Activated T-cell treated with anti-CD3 and anti-CD28 coated beads for 48 hours (primary cell): ENCODE data around the gene PRR7.

Experiments used
- DNase-seq: peaks from one replicate; pipeline ENCODE4 v3.0.0-alpha.2; 2020; ENCODE audit warnings: low read depth

PRR7 gene

GRCh38 chr5:177499842-177500241, 53.2 kb downstream of the PRR7 start:
- no peak for DNase-seq

GRCh38 chr5:177500685-177501522, 54.3 kb downstream of the PRR7 start:
- peak; percentile 76 for DNase-seq

GRCh38 chr5:177501874-177502678, 55.5 kb downstream of the PRR7 start:
- DNase-seq = no peak

GRCh38 chr5:177502886-177503285, 56.3 kb downstream of the PRR7 start:
- no peak for DNase-seq

DNA sequence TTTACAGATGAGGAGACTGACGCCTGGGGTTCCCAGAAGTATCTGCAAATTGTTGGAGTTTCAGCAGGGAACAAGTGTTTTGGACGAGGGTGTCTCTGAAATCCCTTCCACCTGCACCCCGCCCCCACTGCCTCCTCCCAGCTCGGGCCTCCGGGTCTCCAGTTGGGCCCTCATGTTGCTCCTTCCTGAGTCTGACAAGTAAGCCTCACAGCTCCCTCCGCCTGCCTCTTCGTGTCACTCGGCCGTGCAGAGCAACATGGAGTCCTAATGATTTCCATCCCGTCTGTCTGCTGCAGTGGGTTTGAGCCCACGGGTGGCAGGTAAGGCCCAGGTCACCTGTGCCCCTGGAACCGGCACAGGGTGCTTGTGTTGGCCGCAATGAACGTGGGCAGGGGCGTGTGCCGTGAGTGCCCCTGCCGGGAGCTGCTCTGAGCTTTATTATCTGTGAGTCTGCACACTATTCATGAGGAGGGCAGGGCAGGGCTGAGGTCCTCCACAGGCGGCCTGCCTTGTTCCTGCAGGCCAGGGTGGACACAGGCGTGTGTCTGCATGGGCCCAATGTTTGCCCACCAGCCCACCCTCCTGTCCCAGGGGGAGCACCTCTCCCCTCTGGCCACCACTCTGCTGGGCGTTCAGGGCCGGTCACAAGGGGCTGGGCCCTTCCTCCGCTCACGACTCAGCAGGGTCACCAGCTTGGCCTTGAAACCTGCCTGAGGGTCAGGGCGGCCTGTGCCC, 56.9 kb downstream of the PRR7 start:
- no peak for DNase-seq

DNA sequence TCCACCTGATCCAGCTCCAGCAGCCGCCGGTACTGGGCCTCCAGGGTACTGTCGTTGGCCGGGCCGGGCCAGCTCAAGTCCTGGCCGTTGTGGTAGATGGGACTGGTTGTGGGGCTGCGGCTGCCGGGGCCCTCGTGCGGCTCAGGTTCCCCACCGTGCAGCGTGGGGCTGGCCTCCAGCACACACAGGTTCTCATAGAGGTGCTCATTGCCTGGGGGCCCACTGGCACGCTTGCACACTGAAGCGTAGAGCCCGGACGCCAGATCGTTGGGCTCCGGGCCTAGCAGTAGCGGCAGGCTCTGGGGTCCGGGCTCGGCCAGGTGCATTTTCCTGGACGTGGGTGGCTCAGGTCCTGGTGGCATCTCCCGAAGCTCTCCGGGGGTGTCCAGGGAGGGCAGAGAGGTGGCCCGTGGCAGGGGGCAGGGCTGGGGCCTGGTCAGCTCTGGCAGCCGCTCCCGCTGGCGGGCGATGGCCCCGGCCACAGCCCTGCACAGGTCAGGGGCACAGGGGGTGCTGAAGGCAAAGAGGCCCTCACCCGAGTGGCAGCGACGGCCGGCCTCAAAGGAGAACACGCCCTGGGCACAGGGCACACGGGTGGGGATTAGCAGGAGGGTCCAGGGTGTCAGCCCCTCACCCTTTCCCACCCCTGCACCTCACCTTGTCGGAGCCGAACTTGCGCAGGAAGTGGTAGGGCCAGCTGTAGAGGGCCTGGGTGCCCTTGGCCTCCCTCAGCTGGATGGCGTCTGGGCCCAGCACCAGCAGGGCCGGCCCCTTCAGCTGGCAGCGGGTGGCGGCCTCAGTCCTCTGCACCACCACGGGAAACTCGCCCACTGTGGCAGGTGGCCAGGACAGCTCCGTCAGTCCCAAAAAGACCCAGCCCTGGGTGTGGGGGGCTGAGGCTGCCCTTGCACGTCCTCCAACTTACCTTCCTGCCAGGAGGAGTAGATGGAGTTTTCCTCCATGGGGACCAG, 57.8 kb downstream of the PRR7 start:
- no peak for DNase-seq

DNA sequence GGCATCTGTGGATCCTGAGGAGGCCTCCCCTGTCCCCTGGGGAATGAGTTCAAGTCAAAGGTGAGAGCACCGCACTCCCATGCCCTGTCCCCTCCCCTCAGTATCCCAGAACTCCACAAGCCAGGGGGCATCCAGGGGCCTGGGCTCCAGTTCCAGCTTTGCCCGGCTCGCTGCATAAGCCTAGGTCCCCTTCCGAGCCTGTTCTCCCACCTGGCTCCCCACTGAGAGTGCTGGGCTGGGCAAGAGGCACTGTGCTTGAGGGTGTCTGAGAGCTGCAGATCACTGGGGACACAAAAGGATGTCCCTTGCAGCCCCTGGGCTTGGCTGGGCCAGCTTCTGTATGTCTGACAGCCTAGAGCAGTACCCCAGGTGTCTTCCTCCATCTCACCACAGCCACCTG, 58.5 kb downstream of the PRR7 start:
- DNase-seq = no peak
